GM21825 (cell line): ENCODE results near the gene TEX53.

Source experiments
- ATAC-seq: cut with Tn5 transposase; IDR thresholded peaks from one replicate; pipeline ENCODE4 v1.9.1; 2021; ENCODE audit warnings: mild to moderate bottlenecking, moderate library complexity; ENCODE audit not compliant: unreplicated experiment

TEX53 gene

DNA sequence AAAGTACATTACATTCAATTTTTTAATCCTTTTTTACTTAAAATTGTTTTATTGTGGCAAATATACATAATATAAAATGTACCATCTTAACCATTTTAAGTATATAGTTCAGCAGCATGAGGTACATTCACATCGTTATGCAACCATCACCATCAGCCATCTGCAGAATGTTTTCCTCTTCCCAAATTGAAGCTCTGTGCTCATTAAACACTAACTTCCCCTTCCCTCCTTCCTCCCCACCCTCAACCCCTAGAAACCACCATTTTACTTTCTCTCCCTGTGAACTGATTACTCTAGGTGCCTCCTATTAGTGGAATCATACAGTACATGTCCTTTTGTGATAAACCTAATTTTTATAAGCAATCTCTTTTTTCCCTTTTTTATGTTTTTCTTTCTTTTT, 15.6 kb downstream of the TEX53 start:
- ATAC-seq = no peak

DNA sequence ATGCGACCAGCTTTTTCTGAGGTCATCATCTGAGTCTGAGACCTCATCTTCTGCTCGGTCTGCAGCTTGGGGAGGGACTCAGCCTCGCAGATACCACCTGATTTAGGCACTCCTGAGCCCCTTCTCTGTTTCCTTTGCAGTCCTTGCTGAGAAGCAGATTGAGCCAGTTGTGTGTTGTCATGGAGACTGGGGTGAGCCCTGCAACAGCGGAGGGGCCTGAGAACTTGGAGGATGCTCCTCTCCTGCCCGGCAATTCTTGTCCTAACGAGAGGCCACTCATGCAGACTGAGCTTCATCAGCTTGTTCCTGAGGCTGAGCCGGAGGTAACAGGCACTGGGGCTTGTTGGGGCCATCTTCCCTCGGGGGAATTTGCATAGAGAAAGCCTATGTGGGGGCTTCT, 19.2 kb downstream of the TEX53 start:
- ATAC-seq = no peak

DNA sequence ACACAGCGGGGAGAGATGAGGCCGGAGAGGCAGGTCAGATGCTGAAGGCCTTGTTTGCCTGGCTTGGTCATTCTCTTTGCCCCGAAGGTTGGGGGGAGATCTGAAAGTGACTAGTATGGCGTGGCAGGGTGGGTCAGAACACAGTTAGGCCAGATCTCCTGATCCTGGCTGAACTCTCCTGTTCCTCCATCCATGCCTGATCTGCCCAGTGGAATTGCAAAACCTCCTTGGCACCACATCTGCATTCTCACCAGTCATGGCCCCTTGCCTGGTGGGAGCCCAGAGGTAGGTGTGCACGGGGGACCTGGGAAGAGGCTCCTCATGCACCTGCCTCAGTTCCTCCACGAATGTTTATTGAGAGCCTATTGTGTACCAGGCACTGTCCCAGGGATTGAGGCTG, 23.2 kb downstream of the TEX53 start:
- no peak for ATAC-seq

DNA sequence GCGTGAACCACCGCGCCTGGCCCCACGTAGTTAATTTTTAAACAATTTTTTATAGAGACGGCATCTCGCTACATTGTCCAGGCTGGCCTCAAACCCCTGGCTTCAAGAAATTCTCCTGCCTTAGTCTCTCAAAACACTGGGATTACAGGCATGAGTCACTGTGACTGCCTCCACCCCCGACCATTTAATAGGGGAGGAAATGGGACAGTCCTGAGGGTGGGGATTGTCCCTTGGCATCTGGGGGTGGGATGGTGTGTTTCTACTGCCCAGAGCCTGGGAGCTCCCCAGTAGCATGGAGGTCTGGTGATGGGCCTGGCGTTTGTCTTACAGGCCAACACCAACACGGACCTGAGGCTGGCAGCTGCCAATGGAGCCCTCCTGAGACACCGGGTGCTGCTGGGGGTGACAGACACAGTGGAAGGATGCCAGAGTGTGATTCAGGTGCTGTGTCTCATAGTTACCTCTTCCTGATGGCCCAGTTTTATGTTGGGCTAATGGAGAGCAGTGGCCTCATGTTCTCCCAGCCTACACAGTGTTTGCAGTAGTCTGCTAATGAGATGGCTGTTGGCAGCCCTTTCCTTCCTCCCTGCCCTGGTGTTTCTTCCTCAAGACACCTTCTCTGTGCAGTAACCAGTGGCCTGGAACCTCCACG, 24.0 kb downstream of the TEX53 start:
- no peak for ATAC-seq

DNA sequence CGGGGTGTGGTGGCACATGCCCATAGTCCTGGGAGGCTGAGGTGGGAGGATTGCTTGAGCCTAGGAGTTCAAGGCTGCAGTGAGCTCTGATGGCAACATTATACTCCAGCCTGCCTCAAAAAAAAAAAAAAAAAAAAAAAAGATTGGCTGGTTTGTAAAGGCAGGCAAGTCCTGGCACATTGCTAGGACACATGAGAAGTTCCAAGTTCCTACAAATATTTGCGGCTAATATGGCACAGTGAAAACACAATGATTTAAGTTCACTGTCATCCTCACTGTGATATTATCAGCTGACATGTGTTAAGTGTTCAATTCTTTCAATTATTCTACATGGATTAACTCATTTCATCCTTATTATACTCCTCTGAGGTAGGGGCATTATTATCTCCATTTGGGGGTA, 26.4 kb downstream of the TEX53 start:
- no peak for ATAC-seq

DNA sequence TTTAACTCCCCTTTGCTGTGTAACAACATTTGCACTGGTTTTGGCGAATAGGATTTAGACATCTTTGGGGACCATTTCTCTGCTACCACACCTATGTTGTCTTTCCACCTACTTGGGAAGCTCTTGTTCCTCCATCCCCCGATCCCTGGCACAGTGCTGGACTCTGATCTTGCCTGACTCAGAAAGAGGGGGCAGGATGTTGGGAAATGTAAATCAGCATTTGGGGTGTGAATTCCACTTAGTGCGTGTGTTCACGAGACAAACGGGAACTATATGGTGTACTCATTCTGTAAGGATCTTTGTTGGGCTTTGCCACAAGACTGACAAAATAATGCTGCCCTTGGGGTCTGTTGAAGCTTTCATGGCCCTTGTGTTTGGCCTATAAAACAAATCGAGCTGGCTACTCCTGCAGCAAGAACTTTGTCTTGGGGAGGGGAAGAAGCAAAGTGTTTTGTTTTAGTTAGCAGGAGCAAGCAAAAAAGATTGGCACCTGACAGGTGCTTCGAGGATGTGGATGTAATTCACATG, 28.0 kb downstream of the TEX53 start:
- ATAC-seq = no peak

DNA sequence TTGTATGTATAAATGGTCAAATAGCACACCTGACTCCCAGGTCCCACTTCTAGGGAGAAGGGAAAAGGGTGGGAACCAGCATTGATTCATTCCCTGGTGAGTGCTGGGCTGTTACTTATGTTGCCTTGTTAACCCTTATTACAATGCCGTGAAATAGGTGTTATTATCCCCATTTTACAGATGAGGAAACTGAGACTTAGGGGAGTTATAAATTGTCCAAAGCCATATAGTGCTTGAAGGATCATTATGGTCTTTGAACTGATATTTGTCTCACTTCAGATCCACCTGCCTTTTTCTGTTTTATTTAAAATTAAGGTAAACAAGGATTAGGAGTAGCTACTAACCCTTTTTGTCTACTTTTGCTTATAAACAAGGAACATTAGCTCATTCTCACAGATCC, 30.1 kb downstream of the TEX53 start:
- ATAC-seq = no peak

DNA sequence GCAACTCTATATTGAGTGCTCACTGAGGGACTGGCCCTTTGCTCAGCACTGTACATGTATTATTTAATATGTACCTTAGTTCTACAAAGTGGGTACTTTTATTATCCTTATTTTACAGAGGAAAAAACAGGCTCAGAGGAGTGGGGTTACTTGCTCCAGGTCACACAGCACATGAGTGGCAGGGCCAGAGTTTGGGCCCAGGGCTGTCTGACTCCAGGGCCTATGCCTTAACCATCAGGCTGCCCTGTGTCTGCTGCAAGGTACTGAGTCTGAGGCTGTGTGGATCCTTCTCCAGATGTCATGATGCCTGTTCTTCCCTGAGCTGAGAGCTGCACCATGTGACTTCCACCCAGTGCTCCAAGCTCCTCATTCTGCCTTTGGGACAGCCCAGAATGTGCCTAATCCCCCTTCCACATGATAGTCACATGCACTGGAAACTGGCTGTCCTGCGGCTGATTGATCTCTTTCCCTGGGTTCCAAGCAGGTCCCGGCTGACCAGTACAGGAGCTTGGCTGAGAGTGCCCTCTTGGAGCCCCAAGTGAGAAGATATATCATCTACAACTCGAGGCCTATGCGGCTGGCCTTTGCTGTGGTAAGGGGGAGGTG, 31.1 kb downstream of the TEX53 start:
- no peak for ATAC-seq

DNA sequence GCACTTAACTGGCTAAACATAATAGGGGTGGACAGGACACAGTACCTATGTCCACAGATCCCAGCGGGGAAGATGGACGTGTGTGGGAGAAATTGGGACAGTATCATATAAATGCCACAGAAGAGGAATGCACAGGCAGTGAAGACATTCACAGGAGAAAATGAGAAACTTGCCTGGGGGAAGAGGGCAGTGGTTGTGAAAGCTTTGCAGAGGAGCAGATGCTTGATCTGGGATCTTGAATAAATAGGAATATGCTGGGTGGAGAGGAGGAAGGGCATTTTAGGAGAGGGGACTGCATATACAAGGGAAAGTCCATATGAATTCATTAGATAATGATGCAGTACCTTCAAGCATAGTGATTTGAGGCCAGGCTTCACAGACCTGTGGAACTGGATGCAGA, 32.9 kb downstream of the TEX53 start:
- no peak for ATAC-seq

DNA sequence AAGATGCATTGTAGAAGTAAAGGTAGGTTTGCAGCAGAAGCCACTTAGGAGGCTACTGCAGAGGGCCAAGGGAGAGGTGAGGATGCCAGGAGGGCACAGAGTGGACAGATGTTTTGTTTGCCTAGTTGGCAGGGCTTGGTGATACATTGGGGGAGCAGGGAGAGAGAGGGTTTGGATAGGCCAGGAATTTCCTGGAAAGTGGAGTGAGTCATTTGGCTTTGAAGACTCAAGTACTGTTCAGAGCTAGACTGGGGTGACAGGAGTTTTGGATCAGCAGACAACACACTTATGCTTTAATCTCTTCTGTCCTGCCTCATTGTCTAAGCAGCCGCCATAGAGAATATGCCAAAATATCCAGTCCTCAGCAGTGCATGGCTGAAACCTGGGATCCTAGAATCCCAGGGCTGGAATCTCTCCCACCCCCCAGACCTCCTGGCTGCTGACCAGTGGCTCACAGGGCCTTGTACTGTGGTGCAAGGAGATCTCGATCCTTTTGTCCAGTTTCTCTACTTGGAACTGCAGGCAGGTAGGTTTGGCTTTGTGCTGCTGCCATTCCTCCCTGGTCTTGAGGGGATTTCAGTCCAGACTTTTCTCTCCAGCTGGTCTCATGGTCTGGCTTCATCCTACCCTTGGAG, 35.5 kb downstream of the TEX53 start:
- ATAC-seq = no peak

DNA sequence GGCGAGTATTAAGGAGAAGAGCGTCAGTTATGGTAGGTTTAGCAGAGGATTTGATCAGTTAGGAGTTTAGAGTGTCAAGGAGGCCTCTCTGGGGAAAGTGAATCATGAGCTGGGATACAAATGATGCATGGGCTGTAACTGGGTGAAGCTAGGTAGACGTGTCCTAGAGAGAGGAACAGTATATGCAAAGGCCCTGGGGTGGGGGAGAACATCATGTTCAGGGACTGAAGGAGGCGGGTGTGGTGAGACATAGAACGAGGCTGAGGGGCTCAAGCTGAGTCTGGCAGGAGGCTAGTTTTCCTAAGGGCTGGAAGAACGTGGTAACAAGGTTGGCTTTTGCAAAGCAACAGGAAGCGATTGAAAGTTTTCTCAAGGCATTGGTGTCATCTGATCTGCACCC, 36.0 kb downstream of the TEX53 start:
- ATAC-seq = no peak

DNA sequence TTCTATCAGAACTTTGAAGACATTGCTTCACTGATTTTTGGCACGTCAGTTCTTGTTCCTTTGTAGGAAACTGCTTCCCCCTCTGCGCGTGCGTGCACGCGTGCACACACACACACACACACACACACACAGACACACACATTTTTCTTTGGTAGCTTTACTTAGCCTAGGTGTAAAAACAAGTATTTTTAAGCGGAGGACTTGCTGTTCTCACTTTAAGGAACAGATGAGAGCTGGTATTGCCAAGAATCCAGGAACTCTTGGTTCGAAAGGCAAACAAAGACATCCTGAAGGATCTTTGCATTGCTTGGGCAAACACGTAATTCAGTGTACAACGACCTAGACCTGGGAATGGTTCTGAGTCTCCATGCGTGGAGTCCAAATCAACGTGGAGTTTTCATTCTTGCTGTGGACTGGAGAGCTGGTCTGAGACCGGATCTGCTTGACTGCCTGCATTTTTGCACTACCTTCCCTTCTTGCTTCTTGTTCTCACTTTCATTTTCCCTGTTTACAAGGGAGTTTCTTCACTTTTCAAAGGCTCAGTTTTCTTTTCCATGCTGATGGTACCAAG, 38.3 kb downstream of the TEX53 start:
- peak; percentile 40 for ATAC-seq

DNA sequence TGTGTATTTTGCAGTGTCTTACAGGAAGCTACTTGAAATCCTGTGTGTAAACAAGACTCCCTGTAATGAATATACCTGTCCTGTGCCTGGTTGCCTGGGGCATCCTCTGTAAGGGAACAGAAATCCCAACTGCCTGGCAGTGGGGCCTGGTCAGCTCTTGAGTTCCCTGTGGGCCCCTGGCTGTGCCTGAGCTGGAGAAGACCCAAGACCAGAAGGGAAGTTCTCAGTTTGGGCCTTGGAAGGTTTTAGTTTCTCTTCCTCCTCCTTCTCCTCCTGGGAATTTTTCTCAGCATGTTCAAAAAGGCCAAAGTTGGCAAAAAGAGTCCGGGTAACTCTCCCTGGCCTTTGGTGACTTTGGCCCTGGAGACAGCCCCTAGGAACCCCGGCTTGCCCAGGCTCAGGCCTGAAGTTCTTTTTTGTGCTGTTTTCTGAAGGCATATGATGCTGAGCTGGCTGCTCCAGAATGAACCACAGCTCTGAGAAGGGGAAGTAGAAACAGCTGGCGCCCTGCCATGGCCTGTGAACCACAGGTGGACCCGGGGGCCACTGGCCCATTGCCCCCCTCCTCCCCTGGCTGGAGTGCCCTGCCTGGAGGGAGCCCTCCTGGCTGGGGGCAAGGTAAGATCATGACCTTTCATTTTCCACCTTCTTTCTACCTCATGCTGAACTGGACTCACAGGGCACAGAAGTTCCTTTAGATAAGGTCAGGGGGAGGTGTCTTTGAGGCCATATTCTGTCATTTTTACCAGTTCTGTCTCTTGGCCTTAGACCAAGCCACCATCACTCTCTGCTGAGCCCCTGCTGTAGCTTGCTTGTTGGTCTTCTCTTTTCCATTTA, 40.7 kb downstream of the TEX53 start:
- ATAC-seq = peak; percentile 68

DNA sequence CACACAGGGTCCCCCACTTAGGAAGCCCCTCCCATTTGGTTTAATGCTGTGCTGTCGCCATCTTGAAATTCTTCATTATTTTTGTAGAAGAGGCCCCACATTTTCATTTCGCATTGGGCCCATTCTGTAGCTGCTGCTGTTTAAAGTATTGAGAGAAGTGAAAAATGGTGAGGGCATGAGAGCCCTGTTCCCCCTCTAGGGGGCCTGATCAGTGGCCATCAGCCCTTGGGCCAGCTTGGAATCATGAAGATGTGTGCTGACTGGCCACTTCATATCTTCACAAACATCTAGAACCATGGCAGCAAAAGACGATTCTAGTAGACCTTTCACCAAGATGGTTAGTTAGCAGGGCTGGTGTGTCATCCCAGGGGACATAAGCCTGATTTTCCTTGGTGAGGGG, 43.2 kb downstream of the TEX53 start:
- ATAC-seq = no peak

DNA sequence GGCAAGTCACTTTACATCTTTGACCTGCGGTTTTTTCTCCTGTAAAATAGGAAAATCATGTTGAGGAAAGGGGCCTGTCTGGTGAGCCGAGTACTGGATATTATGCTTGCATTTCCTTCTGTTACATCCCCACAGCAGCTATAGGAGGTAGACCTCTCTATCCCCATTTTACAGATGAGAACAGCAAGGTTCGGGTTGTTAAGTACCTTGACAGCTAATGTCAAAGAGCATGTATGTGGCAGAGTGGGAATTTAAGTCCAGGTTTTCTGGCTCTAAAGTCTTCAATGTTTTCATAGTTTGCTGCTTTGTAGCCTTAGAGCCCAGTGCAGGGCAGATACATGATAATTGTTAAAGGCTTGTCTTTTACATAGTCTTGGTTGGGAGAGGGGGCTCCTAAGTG, 43.7 kb downstream of the TEX53 start:
- no peak for ATAC-seq

DNA sequence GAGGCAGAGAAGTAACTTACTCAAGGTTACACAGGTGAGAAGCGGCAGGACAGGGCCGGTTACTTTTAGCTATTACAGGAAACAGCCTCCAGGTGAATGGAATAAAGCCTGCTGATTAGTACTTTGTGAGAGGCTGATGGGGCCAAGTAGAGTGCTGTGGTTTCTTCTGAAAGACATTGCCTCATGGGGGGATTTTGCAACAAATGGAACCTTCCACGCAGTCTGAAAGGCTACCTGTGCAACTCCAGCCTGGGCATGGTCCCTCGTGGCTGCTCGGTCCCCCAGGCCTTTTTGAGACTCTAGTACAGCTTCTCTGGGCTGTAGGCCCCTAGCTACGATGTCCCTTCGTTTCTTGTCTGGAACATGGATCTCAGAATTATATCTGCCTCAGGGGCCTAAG, 44.5 kb downstream of the TEX53 start:
- ATAC-seq = no peak

DNA sequence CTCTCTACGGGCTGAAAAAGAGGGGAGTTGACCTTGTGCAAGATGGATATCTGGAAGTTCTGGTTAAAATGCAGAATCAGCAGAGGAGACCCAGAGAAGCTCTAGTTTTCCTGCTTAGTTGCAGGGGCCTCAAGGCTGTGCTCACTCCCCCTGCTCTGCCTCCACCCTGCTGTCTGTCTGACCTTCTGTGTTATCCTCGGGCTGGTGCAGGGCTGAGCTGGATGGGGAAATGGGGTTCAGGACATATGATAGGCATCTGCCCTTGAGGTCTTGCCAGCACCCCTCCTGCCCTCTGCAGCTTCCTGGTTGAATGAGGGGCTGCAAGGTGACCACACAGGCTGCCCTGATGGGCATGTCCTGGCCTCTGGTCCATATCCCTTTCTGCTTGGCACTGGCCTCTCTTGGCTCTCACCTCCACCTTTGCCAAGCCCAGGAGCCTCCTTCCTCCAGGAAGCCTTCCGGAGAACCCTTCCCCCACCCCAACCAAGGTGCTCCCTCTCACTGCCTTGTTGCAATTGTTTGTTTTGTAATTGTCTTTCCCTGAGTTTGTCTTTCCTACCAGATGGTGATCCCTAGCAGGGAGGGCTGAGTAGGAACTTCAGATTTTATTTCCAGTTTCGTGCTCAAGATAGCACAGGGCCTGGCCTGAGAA, 45.2 kb downstream of the TEX53 start:
- no peak for ATAC-seq

DNA sequence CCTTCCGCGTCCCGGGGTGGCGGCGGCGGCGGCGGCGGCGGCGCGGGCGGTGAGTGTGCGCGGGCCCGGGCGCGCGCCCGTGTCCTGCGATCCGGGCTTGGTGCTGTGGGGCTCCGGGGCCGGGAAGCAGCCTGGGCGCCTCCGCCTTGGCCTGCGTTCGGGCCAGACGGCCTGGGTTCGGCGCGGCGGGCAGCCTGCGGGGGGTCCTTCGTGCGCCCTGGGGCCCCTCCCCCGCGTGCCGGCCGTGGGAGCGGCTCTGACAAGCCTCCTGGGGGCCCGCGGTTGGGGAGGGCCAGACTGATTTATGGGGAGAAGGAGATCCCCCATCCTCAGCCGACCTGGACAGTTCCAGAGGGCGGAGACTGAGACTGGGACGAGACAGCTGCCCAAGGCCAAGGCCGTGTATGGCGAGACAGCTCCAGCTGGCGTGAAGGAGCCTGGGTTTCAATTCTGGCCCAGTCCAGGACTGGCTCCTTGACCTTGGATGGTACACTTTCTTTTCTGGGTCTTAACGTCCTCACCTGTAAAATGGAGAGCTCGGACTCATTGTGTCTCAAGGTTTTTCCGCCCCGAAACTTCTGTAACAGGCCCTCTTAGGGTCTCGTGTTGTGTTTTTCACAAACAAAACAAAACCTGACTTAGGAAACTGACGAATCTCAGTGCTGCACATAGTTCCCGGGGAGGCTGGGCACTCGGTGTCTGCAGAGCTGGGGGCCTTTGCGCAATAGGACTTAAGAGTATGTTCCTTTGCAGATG, 45.9 kb downstream of the TEX53 start:
- peak; percentile 31 for ATAC-seq

DNA sequence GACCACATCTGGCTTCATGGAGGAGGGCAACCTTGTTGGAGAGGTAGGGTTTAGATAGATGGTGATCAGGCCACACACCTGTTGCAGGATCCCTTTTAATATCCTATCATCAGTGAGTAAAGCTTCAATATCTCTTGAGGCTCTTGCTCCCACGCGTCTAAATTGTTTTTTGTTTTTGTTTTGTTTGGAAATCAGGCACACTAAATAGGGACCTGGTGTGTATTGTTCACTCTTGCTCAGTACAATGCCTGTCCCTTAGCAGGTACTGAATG, 49.1 kb downstream of the TEX53 start:
- no peak for ATAC-seq
